Stimulated activated CD8-positive, alpha-beta memory T cell treated with anti-CD3 and anti-CD28 coated beads, Interleukin-15, amount 100 ng/mL, for 24 hours (primary cell): Measurements from ENCODE around the gene ZNF37A.
"Not testable (repeated sequence)": the region's sequence is repeated elsewhere in the genome, so short reads cannot be mapped to it uniquely, and the experiment has no call there.

Source experiments
- DNase-seq: peaks from one replicate; pipeline ENCODE4 v3.0.0-alpha.2; 2020; ENCODE audit warnings: low read depth

Gene ZNF37A

DNA sequence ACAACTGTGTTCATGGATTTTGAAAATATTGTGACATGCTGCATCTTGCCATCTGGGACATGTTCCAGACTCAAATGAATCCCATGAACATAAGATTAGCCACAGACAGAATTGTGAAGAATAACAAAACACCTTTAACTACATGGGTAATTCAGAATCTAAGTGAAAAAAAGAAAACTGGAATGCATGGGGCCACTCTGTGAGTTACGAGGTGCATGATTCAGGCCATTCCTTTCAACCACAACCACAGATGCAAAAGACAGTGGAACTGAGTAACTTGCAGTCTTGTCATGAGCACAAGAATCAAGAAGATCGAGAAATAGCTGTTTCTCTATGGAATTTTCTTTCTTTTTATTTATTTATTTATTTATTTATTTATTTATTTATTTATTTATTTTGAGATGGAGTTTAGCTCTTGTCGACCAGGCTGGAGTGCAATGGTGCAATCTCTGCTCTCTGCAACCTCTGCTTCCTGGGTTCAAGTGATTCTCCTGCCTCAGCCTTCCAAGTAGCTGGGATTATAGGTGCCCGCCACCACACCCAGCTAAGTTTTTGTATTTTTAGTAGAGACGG, 56.8 kb downstream of the ZNF37A start:
- DNase-seq = not testable (repeated sequence)

- no peak for DNase-seq
These were observed 62.5 kb downstream of the ZNF37A start for GRCh38 chr10:38156416-38157269.

DNA sequence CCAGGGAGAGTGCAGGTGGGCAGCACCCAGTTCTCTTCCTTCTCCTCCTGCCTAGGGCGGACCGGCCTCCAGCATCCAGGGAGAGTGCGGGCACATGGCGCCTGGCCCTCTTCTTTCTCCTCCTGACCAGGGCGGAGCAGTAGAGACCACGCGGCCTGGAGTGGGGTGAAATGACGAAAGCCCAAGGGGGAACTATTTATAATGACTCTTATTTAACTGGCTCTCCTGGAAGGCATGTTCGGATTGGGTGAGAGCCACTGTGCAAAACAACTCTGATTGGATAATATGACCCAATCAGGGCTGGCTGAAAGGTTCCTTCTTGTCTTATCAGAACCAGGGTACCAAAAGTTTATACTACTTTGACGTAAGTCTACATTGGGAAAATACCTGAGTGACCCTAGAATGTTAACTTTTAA, 63.1 kb downstream of the ZNF37A start:
- DNase-seq = no peak

GRCh38 chr10:38159004-38159403, 64.9 kb downstream of the ZNF37A start:
- DNase-seq = no peak

DNA sequence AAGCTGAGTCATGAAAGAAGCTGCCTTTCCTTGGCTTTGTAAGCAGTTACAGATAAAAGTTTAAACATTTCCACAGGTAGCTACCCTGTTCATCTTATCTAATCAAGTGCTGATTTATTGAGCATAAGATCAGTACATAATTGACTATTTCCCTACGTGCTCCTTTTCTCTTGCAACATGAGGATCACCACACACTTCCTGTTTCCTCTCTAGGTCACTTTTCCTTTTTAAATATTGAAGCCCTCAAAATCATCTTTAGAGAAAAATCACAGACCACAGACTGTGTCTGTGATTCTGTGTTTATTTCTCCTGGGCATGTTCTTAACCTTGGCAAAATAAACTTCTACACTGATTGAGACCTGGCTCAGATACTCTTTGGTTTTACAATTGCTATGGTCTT, 69.5 kb downstream of the ZNF37A start:
- DNase-seq = no peak

- no peak for DNase-seq
These were observed 80.2 kb downstream of the ZNF37A start for GRCh38 chr10:38174336-38174735.

DNA sequence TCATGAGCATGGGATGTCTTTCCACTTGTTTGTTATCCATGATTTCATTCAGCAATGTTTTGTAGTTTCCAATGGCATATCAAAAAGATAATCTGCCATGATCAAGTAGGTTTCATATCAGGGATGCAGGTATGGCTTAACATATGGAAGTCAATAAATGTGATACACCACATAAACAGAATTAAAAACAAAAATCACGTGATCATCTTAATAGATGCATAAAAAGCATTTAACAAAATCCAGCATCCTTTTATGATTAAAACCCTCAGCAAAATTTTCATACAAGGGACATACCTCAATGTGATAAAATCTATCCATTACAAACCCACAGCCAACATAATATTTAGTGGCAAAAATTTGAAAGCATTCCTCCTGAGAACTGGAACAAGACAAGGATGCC, 90.3 kb downstream of the ZNF37A start:
- no peak for DNase-seq
